HG03095 (cell line): ENCODE data around the gene RASAL2.
"Not testable (repeated sequence)": the region's sequence is repeated elsewhere in the genome, so short reads cannot be mapped to it uniquely, and the experiment has no call there.

Source experiments
- ATAC-seq: cut with Tn5 transposase; IDR thresholded peaks from one replicate; pipeline ENCODE4 v1.9.1; 2021; ENCODE audit warnings: moderate library complexity; ENCODE audit not compliant: unreplicated experiment

RASAL2 gene

DNA sequence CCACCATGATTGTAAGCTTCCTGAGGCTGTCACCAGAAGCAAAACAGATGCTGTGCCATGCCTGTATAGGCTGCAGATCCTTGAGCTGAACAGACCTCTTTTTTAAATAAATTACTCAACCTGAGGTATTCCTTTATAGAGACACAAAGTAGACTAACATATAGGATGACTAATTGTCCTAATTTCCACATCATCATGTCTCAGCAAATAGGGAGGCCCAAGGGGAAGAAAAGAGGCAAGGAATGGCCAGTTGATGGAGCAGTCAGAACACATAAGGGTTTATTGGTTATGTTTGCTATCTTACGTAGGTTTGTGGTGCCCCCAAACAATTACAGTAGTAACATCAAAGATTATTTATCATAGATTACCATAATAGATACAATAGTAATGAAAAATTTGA, 126.2 kb downstream of the RASAL2 start:
- no peak for ATAC-seq

DNA sequence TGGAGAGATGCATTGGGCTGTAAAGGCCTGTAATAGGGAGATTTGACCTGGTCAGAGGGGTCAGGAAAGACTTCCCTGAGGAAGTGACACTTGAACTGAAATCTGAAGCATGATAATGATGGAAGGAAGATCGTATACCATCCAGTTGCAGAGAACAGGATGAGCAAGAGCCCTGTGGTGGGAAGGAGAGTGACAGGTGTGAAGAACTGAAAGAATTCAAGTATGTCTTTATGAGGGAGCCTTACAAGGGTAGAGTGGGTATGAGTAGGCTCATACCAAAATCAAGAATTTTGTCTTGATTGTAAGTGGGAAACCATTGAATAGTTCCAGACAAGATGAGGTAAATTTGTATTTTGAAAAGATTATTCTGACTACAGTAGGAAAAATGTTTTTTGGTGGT, 129.4 kb downstream of the RASAL2 start:
- no peak for ATAC-seq

DNA sequence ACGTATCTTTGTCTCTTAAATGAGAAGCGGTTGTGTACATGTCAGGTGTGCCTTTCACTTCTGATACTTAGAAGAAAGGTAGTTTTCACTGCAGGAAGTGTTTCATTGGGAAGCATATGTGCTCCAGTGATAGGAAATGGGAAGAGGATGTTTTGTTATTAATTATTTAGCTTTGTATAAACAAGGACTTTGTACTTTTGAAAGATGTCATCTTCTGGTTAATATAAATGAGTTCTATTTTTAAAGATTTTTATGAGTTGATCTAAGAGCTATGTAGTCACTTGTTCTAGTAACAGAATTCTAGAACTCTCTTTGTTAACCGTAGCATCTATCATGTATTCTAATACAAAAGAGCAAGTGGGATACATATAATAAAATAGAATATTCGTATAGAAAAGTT, 130.5 kb downstream of the RASAL2 start:
- no peak for ATAC-seq

DNA sequence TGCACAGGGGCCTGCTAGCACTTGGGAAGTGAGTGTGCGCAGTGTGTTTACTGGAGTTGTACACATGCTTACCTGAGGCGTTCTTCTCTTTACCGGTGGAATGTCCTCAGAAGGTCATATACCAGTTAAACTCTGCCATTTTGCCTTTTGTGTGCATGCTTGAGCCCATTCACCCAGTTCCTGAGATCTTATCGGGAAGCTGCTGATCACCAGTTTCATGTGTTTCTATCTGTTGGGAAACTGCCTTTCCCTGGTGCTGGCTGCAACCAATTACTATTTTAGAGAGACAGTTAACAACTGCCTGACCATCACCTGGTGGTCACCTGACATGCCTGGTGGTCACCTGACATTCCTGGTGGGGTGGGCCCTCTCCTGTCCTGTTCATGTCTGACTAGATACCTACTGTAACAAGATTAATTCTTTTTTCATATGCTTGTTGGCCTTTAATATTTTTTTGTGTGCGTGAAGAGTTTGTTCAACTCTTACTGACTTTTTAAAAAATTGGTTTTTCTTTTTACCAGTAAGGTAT, 137.0 kb downstream of the RASAL2 start:
- no peak for ATAC-seq

DNA sequence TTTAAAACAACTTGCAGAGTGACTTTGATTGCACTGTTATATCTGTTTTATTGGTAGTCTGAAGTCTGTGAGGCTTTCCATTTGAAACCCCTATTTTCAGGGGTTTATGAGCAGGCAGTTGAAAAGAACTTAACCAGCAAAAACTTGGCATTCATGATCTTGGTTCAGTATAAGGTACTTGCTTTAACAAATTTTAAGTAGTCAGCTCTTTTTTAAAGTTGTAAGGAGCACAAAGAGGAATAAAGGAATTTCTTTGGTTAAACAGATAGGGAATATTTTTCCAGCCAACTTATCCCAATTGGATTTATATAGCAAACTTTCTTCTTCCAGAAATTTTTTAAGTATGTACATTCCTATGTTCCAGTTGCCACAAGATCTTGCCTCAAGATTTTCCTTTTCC, 138.2 kb downstream of the RASAL2 start:
- no peak for ATAC-seq

DNA sequence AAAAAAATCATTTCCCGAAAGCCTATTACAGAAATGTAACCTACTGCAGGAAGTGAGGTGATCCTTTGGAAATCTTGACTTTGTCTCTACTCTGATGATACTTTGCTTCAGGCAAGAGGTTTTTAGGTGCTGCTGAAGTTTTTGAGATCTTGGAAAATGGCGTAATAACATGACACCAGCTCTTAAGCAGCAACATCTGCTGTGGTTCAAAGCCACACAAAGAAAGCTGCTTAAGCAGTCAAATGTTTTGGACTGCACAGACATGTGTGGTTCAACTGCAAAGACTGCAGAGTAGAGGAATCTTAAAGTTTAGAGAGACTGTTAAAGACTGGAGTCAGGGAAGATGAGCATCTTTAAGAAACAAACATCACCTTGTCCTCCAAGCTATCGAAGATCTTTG, 139.0 kb downstream of the RASAL2 start:
- no peak for ATAC-seq

DNA sequence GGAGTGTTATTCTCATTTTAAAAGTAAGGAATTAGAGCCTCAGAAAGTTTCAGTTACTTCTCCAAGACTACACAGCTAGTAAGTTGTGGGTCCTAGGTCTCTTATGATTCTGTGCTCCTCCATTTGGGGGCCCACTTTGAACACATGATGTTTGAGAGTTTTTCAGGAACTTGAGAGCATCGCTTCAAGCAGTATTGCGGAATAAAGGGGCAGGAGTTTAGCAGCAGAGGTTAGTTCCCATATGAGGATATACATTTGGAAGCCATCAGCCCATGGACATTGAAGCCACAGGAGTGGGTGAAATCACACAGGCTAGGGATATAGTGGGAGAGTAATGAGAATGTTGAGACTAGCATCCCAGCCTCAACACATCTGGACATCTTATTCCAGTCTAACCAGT, 143.2 kb downstream of the RASAL2 start:
- no peak for ATAC-seq

DNA sequence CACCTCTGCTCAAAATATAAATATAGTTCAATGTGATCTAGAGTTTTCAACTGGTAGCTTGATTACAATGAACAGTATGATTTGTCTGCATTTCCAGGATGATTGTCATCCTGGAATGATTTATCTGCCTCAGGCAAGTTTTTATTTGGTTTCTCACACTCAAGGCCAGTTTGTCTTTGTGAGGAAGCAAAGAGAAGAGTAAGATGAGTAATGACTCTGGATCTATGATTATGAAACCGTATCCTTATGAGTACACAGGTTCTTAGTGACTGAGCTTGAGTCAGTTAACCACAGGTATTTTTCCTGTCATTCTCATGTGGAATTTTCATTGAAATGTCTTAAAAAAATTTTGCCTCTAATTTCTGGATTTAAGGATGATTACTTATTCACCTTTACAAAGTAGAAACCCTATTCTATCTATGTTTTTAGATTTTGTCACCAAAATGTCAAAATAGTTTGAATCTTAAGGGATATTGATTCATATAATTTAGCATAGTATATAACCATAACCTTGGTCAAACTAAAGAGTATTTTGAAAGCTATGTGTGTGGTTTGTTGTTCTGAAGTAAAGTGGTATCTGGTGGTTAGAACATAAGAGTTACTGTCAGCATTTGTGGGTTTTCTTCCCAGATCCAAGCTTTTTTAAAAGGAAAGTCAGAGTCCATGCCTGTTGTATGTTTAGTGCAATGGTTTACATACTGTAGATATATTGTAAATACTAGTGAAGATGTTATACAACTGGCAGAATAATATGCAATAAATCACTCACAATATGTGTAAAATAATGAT, 145.0 kb downstream of the RASAL2 start:
- no peak for ATAC-seq

DNA sequence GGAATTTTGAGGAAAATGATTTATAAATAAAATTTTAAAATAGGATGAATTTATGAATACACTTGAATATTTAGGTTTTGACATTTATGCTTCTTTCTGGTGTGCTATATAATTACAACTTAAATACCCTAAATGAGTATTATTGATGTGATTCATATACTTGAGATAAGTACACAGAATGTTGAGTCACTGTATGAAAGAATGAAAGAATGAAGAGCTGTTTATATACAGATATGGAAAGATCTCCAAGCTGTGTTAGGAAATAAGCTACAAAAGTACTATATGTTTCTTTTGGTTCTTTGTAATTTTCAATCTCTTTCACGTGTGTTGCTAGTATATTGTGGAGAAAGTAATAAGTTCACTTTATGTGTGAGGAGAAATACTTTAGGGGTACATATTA, 147.2 kb downstream of the RASAL2 start:
- no peak for ATAC-seq

DNA sequence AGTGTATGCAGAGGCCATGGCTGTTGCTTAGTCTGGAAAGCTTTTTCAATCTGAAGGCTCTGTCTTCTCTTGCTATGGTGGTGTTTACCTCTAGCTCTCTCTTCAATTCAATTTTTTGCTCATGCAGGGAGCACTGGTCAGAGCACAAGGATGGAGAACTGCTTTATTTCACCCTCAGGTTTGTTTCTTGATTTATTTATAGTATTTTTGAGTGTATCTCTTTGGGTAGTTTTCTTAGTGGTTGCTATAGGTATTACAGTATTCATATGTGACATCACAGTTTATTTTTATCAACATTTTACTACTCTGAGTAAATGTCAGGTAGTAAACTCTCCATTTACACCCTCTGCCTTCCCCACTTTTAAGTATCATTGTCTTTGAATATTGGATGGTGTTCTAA, 147.9 kb downstream of the RASAL2 start:
- no peak for ATAC-seq

DNA sequence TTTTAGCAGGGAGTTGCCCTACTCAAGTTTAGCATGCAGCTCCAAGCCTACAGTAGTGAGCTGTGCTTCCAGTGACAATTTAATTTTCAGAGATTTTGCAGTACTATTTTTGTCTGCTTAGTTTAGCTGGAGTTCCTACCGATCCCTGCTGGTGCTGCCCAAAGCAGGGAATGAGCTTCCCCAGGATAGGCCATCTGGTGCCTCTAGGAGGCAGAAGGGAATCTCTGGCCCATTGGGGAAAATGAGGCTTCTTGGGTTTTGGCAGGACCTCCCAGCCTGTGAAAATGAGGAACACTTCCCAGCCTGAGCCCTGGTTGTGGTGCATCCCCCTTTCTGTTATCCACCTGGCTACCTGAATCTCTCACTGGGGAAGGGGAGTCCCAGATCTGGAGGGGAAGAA, 149.2 kb downstream of the RASAL2 start:
- ATAC-seq: no peak

DNA sequence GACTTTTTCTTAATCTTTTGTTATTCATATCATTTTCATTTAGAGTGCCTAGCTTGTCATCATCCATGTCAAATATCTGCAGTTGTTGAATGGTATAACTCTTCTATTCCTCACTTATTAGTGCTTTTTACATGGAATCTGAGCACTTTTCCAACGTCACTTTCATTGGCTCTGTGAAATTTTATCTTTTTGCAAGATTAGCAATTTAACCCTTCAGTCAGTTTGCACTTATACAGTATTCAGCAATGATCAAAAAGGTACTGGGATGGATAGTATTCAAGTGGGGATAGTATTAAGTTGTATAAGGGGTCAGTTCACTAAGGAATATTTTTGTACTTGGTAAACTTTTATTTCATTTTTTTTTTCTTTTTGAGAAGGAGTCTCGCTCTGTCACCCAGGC, 150.0 kb downstream of the RASAL2 start:
- ATAC-seq: no peak

DNA sequence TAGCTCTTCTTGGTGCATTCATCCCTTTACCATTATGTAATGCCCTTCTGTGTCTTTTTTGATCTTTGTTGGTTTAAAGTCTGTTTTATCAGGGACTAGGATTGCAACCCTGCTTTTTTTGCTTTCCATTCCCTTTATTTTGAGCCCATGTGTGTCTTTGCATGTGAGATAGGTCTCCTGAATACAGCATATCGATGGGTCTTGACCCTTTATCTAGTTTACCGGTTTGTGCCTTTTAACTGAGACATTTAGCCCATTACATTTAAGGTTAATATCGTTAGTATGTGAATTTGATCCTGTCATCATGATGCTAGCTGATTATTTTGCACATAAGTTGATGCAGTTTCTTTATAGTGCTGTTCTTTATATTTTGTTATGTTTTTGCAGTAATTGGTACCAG, 154.4 kb downstream of the RASAL2 start:
- not testable (repeated sequence) for ATAC-seq

DNA sequence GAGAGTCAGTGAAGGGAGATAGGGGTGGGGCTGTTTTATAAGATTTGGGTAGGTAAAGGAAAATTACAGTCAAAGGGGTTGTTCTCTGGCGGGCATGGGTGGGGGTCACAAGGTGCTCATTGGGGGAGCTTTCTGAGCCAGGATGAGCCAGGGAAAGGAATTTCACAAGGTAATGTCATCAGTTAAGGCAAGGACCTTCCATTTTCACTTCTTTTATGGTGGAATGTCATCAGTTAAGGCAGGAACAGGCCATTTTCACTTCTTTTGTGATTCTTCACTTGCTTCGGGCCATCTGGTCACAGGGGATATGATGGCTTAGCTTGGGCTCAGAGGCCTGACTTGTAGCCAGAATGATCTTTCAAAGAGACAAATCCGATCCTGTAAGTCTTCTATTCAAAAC, 159.7 kb downstream of the RASAL2 start:
- not testable (repeated sequence) for ATAC-seq

DNA sequence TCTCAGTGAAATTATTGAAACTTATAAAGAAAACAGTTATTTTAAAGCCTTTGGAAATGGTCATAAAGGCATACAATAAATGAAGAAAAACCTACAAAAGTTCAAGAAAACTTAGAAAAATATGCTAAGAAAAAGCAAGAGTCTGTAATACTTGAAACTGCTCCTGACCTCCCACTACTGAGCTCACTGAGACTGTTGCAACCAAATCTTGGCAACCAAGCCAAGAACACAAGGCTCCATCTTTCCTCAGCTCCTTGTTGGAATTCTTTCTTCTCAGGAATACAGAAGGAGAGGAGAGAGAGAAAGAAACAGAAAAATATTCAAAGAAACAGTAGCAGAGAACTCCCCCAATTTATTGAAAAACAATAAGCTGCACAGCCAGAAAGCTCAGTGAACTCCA, 160.5 kb downstream of the RASAL2 start:
- no peak for ATAC-seq

DNA sequence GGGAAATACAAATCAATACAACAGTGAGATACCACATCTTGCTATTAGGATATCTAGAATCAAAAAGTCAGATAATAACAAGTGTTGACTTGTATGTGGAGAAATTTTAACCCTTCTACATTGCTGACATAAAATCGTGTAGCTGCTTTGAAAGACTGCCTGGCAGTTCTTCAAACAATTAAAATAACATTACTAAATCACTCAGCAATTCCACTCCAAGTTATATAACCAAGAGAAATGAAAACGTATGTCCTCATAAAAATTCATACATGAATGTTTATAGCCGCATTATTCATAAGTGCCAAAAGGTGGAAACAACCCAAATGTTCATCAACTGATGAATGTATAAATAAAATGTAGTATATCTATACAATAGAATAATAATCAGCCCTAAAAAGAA, 164.6 kb downstream of the RASAL2 start:
- ATAC-seq: no peak

DNA sequence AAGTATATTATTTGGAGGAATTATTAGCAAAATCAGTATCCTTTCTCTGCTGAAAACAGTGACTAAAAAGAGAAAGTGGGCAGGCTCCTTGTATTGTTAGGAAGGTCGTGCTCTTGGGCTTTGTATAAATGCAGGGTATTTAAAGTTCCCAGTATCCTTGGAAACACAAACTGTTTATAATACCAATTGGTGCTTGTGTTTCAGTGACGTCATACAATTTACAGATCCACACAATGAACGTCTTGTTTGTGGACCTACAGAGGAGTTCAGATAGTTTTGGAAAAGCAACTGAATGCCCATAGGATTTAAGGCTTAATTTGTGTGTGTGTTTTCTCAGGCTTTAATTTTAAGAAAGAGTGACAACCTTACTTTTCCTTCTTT, 168.2 kb downstream of the RASAL2 start:
- no peak for ATAC-seq

DNA sequence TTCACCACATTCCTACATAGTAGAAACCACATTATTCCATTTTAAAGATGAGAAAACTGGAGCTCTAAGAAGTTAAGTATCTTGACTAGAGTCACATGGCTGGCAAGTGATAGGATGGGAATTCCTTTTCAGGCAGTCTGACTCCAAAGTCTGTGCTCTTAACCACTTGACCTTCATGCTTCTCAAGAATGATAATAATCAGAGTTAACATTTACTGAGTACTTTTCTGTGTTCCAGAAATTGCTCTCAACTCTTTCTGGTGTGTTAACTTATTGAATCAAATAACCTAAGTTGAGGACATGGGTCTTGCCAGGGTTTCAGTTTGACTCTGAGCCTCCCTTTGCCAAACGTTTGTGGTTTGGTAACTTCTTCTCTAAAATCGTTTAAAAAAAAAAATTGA, 169.4 kb downstream of the RASAL2 start:
- no peak for ATAC-seq

DNA sequence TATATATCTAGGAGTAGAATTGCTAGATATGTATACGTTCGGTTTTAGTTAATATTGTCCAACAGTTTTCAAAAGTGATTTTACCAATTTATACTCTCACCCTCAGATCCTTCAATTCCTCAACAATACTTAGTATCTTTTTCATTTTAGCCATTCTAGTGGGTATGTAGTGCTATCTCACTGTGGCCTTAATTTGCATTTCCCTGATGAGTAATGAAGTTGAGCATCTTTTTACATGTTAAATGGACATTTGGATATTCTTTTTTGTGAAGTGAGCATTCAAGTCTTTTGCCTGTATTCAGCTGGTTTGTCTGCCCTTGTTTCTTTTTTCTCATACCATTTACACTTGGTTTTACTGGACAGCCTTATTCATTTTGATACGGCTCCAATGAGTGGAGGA, 172.2 kb downstream of the RASAL2 start:
- no peak for ATAC-seq

DNA sequence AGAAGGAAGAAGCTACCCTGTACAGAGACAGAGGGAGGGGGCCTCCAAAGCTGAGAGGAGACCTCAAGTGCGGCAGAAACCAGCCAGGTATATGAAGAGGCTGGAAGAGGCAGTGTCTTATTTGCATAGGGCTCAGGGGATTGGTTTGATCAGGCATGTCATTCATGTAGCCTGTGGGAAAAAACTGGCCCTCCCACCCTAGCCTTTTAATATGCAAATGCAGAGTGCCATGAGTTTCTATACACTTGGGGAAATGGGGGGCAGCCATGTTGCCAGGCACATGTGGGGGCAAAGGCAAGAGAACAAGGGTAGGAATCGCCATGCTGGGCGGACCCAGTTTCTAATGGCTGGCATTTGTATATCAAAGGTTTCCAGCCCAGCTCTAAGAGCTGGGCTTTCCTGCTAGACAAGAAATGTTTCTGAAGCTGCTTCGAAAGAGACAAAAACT, 172.7 kb downstream of the RASAL2 start:
- ATAC-seq: no peak

DNA sequence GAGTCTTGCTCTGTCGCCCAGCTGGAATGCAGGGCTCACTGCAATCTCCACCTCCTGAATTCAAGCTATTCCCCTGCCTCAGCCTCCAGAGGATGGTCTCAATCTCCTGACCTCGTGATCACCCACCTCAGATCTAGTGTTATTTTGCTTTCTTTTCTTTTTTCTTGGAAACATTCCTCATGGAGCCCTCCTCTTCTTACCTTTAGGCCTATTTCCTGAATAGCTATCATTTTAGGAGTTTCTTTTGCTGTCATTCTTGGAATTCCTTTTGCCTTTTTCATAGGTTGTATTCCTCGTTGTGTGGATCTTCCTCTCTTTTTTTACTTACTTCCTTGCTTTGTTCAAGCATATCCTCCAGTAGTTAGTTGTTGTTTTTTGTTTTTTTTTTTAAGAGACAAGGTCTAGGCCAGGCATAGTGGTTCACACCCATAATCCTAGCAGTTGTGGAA, 173.8 kb downstream of the RASAL2 start:
- ATAC-seq: no peak

DNA sequence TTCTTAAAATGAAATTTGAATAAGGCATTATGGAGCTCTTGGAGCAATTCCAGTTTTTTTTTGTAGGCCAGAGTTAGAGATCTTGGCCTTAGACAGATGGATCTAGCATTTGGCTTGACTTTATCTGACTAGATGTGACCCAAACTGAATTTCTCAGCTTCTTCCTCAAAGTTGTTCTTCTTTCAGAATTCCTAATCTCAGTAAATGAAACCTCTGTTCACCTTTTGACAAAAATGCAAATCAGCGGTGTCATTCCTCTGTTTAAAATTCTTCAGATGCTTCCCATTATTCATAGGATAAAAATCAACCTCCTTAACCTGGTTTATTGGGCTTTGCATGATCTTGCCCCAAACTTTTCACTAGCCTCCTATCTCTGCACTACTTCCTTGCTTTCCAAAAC, 177.6 kb downstream of the RASAL2 start:
- ATAC-seq: no peak
